HL-60 (cell line): ENCODE data around the gene NKX2-4.

Source experiments
- DNase-seq, 2 experiments: peaks; one replicate each; pipeline ENCODE4 v3.0.0-alpha.2; 2010 to 2020; ENCODE audit warnings: low read depth in 1 of 2, low spot score in 1 of 2
- H3K27ac ChIP-seq: fragments of 250-450 bp; sonication (Bioruptor Pico); replicated peaks from 2 replicates; pipeline ENCODE4 v1.5.1; 2020; ENCODE audit warnings: mild to moderate bottlenecking, moderate library complexity
- H3K27me3 ChIP-seq: fragments of 250-450 bp; sonication (Bioruptor Pico); 2 replicates; pipeline ENCODE4 v1.5.1; 2021; ENCODE audit warnings: mild to moderate bottlenecking, moderate library complexity; ENCODE audit not compliant: insufficient read depth, poor library complexity, severe bottlenecking
- H3K4me3 ChIP-seq: replicated peaks from 2 replicates; pipeline ENCODE4 v1.5.1; 2011; ENCODE audit warnings: mild to moderate bottlenecking, control low read depth, low read length; ENCODE audit not compliant: insufficient read depth
- GABPA ChIP-seq: IDR thresholded peaks from 2 replicates; pipeline ENCODE4 v1.6.1; 2012; ENCODE audit warnings: low read depth
- POLR2AphosphoS5 ChIP-seq: IDR thresholded peaks from 2 replicates; pipeline ENCODE4 v1.6.1; 2012; ENCODE audit warnings: low read depth
- SPI1 ChIP-seq: IDR thresholded peaks from 2 replicates; pipeline ENCODE4 v1.6.1; 2012; ENCODE audit warnings: low read depth, mild to moderate bottlenecking, borderline replicate concordance
- TF ChIP-seq, protein P1 (sequence below): IDR thresholded peaks from one replicate; pipeline ENCODE4 v1.5.1; 2011; ENCODE audit warnings: low read length, control low read depth, inconsistent platforms; ENCODE audit not compliant: insufficient read depth
- TF ChIP-seq, protein P2 (sequence below): IDR thresholded peaks from 2 replicates; pipeline ENCODE4 v1.6.1; 2012; ENCODE audit warnings: low read depth; ENCODE audit not compliant: insufficient replicate concordance

The NKX2-4 gene

DNA sequence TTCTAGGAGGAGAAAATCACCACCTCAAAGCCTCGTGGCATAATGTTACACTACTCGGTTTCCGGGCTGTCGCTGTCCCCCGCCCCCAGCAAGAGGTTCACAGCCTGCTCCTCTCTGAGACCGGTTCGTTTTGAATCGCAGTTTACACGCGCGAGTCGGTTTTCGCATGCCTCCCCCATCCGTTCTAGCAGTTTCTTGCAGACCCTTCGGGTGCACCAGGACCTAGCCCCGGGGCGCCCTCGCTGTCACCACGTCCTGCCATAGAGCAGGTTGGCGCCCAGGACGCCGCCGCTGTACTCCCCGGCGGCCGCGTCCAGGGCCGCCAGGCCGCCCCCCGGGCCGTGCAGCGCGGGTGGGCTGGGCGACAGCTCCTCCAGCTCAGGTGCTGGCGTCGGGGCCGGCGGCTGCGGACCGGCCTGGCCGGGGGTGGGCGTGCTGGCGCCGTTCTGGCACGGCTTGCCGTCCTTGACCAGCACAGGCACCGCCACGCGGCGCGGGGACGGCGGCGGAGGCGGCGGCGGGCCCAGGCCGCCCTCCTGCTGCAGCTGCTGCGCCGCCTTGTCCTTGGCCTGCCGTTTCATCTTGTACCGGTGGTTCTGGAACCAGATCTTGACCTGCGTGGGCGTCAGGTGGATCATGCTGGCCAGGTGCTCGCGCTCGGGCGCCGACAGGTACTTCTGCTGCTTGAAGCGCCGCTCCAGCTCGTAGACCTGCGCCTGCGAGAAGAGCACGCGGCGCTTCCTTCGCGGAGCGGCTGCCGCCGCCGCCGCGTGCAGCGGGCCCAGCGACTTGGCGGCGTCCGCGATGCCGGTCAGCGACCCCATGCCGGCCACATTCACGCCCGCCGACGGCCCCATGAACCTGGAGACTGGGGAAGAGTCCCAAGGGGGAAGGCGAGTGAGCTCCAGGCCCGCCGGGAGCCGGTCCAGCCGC, 1.4 kb downstream of the NKX2-4 start:
- Histone ChIP-seq H3K27ac (no peak overlapping the region), H3K4me3 (no peak overlapping the region), H3K27me3 (peaks cover 66% of the 10 kb centered on the region)
- no peak for DNase-seq
- TF ChIP-seq, protein P1, sequence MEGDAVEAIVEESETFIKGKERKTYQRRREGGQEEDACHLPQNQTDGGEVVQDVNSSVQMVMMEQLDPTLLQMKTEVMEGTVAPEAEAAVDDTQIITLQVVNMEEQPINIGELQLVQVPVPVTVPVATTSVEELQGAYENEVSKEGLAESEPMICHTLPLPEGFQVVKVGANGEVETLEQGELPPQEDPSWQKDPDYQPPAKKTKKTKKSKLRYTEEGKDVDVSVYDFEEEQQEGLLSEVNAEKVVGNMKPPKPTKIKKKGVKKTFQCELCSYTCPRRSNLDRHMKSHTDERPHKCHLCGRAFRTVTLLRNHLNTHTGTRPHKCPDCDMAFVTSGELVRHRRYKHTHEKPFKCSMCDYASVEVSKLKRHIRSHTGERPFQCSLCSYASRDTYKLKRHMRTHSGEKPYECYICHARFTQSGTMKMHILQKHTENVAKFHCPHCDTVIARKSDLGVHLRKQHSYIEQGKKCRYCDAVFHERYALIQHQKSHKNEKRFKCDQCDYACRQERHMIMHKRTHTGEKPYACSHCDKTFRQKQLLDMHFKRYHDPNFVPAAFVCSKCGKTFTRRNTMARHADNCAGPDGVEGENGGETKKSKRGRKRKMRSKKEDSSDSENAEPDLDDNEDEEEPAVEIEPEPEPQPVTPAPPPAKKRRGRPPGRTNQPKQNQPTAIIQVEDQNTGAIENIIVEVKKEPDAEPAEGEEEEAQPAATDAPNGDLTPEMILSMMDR, result no peak
- TF ChIP-seq SPI1, result no peak
- TF ChIP-seq POLR2AphosphoS5, result no peak
- TF ChIP-seq GABPA, result no peak

DNA sequence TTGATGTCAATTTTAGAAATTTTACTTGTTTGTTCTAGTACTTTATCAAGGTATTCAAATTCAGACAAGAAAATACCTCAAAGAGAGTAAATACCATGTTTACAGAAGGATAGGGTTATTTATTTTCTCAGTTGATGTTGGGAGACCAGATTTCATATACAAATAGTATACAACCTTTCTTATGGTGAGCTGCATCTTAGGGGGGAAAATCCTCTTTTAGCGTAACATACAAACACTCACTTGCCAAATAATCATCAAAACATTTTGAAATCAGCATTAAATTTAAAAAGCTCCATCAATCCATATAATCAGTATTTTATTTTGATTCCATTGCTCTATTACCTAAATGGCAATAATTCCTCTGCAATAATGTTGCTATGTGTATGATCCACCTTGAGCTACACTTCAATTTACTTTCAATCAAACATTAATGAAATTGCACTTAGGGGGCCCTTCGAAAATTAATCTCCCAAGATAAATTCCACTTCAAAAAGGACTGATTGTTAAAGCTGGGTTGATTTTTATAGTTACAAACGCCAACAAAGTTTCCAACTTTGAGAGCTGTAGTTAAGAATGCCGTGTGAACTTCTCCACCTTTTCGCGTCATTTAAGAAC, 2.2 kb downstream of the NKX2-4 start:
- Histone ChIP-seq H3K4me3 (no peak overlapping the region), H3K27ac (no peak overlapping the region), H3K27me3 (peaks cover 62% of the 10 kb centered on the region)
- no peak for DNase-seq
- TF ChIP-seq, protein P1, result no peak
- TF ChIP-seq, protein P2, sequence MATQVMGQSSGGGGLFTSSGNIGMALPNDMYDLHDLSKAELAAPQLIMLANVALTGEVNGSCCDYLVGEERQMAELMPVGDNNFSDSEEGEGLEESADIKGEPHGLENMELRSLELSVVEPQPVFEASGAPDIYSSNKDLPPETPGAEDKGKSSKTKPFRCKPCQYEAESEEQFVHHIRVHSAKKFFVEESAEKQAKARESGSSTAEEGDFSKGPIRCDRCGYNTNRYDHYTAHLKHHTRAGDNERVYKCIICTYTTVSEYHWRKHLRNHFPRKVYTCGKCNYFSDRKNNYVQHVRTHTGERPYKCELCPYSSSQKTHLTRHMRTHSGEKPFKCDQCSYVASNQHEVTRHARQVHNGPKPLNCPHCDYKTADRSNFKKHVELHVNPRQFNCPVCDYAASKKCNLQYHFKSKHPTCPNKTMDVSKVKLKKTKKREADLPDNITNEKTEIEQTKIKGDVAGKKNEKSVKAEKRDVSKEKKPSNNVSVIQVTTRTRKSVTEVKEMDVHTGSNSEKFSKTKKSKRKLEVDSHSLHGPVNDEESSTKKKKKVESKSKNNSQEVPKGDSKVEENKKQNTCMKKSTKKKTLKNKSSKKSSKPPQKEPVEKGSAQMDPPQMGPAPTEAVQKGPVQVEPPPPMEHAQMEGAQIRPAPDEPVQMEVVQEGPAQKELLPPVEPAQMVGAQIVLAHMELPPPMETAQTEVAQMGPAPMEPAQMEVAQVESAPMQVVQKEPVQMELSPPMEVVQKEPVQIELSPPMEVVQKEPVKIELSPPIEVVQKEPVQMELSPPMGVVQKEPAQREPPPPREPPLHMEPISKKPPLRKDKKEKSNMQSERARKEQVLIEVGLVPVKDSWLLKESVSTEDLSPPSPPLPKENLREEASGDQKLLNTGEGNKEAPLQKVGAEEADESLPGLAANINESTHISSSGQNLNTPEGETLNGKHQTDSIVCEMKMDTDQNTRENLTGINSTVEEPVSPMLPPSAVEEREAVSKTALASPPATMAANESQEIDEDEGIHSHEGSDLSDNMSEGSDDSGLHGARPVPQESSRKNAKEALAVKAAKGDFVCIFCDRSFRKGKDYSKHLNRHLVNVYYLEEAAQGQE, result no peak
- TF ChIP-seq GABPA, result no peak
- no peak for TF ChIP-seq POLR2AphosphoS5
- no peak for TF ChIP-seq SPI1

DNA sequence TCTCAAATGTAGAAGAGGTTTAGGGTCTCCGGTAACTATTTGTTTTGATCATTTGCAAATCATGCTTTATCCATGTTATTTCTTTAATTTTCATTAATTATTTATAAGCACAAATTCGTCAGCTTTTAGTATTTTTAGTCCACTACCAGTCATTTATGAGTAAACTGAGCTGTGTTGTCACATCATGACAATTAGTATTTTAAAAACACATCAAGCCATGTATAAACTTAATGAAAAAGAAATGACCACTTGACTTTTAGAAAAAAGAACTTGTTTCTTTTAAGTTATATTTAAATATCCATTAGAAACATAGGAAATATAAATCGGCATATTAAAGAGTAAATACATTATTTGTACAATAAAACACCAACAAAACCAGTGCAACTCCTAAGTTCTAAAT, 2.8 kb downstream of the NKX2-4 start:
- TF ChIP-seq SPI1, result no peak
- TF ChIP-seq, protein P1, result no peak
- TF ChIP-seq POLR2AphosphoS5, result no peak
- TF ChIP-seq, protein P2, result no peak
- TF ChIP-seq GABPA, result no peak
- H3K27me3 ChIP-seq, result peaks cover 59% of the 10 kb centered on the region
- H3K4me3 ChIP-seq, result no peak overlapping the region
- no peak for DNase-seq
- no peak overlapping the region for H3K27ac ChIP-seq
